HepG2 (cell line): Measurements from ENCODE around the gene DST. TPM values are rescaled to one million over a fixed set of nuclear protein-coding genes. Genes with fewer than 3 reads are reported as not detected.

ENCODE experiments used
- ARID4A ChIP-seq: sonication (generic); formaldehyde crosslinking; IDR thresholded peaks from 2 replicates; pipeline ENCODE4 v1.5.0; 2020; ENCODE audit warnings: mild to moderate bottlenecking, missing genetic modification reagents, borderline replicate concordance
- BRF2 ChIP-seq: sonication (generic); formaldehyde crosslinking; IDR thresholded peaks from 2 replicates; pipeline ENCODE4 v1.8.1; 2022; ENCODE audit warnings: mild to moderate bottlenecking, missing genetic modification reagents
- CCDC6 ChIP-seq: sonication (generic); formaldehyde crosslinking; IDR thresholded peaks from 2 replicates; pipeline ENCODE4 v1.8.1; 2022; ENCODE audit warnings: mild to moderate bottlenecking, missing genetic modification reagents, moderate library complexity
- DPF2 ChIP-seq: sonication (generic); formaldehyde crosslinking; IDR thresholded peaks from 2 replicates; pipeline ENCODE4 v1.4.0; 2020; ENCODE audit warnings: mild to moderate bottlenecking, low read depth, missing genetic modification reagents, borderline replicate concordance
- HBP1 ChIP-seq: IDR thresholded peaks from 2 replicates; pipeline ENCODE4 v1.6.1; 2016; ENCODE audit warnings: low read depth, control low read depth
- JUND ChIP-seq: sonication (generic); formaldehyde crosslinking; IDR thresholded peaks from 2 replicates; pipeline ENCODE4 v1.8.0; 2022; ENCODE audit warnings: mild to moderate bottlenecking, missing genetic modification reagents
- MAZ ChIP-seq, 2 experiments: sonication (generic) in 1 of 2; formaldehyde crosslinking in 1 of 2; IDR thresholded peaks; 2 replicates each; pipeline versions ENCODE4 v1.5.0 to v1.6.1; 2012 to 2020; ENCODE audit warnings: low read depth in 2 of 2, mild to moderate bottlenecking in 2 of 2, borderline replicate concordance in 1 of 2, improper control_type of control experiment in 1 of 2, low read length in 1 of 2, missing genetic modification reagents in 1 of 2, moderate library complexity in 1 of 2
- MED1 ChIP-seq: sonication (generic); formaldehyde crosslinking; IDR thresholded peaks from 2 replicates; pipeline ENCODE4 v1.4.0; 2020; ENCODE audit warnings: missing genetic modification reagents
- PATZ1 ChIP-seq: sonication (generic); formaldehyde crosslinking; IDR thresholded peaks from 2 replicates; pipeline ENCODE4 v1.4.0; 2020; ENCODE audit warnings: missing genetic modification reagents
- SNAPC5 ChIP-seq: sonication (generic); formaldehyde crosslinking; IDR thresholded peaks from 2 replicates; pipeline ENCODE4 v1.8.1; 2023; ENCODE audit warnings: mild to moderate bottlenecking, missing genetic modification reagents, borderline replicate concordance
- YY1 ChIP-seq: IDR thresholded peaks from 2 replicates; pipeline ENCODE4 v1.6.1; 2011; ENCODE audit warnings: low read length, low read depth, moderate library complexity, mild to moderate bottlenecking; ENCODE audit not compliant: insufficient read depth, insufficient replicate concordance
- ZMYM2 ChIP-seq: sonication (generic); formaldehyde crosslinking; IDR thresholded peaks from 2 replicates; pipeline ENCODE4 v1.8.0; 2022; ENCODE audit warnings: mild to moderate bottlenecking, missing genetic modification reagents
- ZNF207 ChIP-seq: fragments of 450-650 bp; IDR thresholded peaks from 2 replicates; pipeline ENCODE4 v1.6.1; 2016; ENCODE audit warnings: antibody characterized with exemption, borderline replicate concordance
- ZNF629 ChIP-seq: sonication (generic); formaldehyde crosslinking; conservative IDR thresholded peaks from 2 replicates; pipeline ENCODE4 v1.5.0; 2020; ENCODE audit warnings: missing genetic modification reagents
- ZNF839 ChIP-seq: sonication (generic); formaldehyde crosslinking; IDR thresholded peaks from 2 replicates; pipeline ENCODE4 v1.4.0; 2020; ENCODE audit warnings: missing genetic modification reagents, mild to moderate bottlenecking, borderline replicate concordance
- ZSCAN31 ChIP-seq: sonication (generic); formaldehyde crosslinking; IDR thresholded peaks from 2 replicates; pipeline ENCODE4 v1.5.0; 2020; ENCODE audit warnings: low read depth, mild to moderate bottlenecking, missing genetic modification reagents
- polyA plus RNA-seq, 8 experiments: library from polyadenylated mRNA; depleted of rRNA in 3 of 8; stranded (reverse) in 7 of 8; unstranded in 1 of 8; fragments of >200 nt; fragmentation: Illumina TruSeq in 4 of 8; extraction: Trizol in 4 of 8; gene quantifications; 2 replicates each; pipeline versions ENCODE4 v1.2.1 to v1.2.3, GENCODE V29; 2011 to 2016; ENCODE audit warnings: low read depth in 4 of 8, missing spikeins in 1 of 8, mixed read lengths in 1 of 8; ENCODE audit not compliant: insufficient read depth in 1 of 8
- total RNA-seq, 5 experiments: library from RNA; depleted of rRNA; stranded (reverse); fragments of >200 nt; fragmentation: Illumina TruSeq; extraction: Trizol; gene quantifications; 2 replicates each; pipeline ENCODE4 v1.2.3, GENCODE V29; 2016; ENCODE audit warnings: low read depth in 1 of 5

Gene DST
- total and polyA plus RNA-seq, 2 of the 13 experiments (the other 11 are each of a cell fraction or from before 2014, with no cell fraction given), result 64.4 to 89.0 TPM

- TF ChIP-seq JUND (CRISPR knock-in tag) (no peak), SNAPC5 (CRISPR knock-in tag) (no peak), HBP1 (CRISPR knock-in tag) (no peak), MED1 (CRISPR knock-in tag) (no peak), DPF2 (peak; percentile 44; the same call in 1 of the 2 replicates), ZNF207 (no peak), ZNF629 (CRISPR knock-in tag) (no peak), CCDC6 (CRISPR knock-in tag) (no peak), ARID4A (0 out of 2 replicates have a peak, but pooled peaks have one; percentile 36), ZMYM2 (CRISPR knock-in tag) (no peak), MAZ (IDR thresholded peaks at IDR 0.05; ENCODE audit: borderline replicate concordance, low read depth, low read length) (no peak), MAZ (CRISPR knock-in tag; IDR thresholded peaks at IDR 0.05; ENCODE audit: low read depth) (no peak), ZNF839 (CRISPR knock-in tag) (no peak), BRF2 (CRISPR knock-in tag) (no peak), YY1 (no peak), PATZ1 (CRISPR knock-in tag) (no peak; the same call in 1 of the 2 replicates), ZSCAN31 (CRISPR knock-in tag) (no peak)
Observed at GRCh38 chr6:56510984-56511531, 131.6 kb downstream of the DST start (continued).
